ENCODE data around the gene LRRC8D. TPM values are rescaled to one million over a fixed set of nuclear protein-coding genes. Genes with fewer than 3 reads are reported as not detected.
A peak's percentile ranks its signal among the peaks of the same experiment; 100 is the strongest.

The LRRC8D gene
- total and polyA plus RNA-seq, 2 donors from 2014 or later, result 16.3 to 36.6 TPM

GRCh38 chr1:89890085-89890752 lies 69.4 kb downstream of the LRRC8D start:
- no peak for TF ChIP-seq CTCF (IDR thresholded peaks at IDR 0.05; ENCODE audit: borderline replicate concordance, extremely low read depth, insufficient read depth)
- no peaks in the 10 kb centered on the region for H3K9me3 ChIP-seq (ENCODE audit: control insufficient read depth in 2 of 3, insufficient read depth in 1 of 3, low read length in 3 of 3)
- H3K27me3 ChIP-seq (ENCODE audit: control insufficient read depth, insufficient read depth, low read length), result no peaks in the 10 kb centered on the region
- H3K9ac ChIP-seq (ENCODE audit: low read length in 3 of 3), result no peak overlapping the region
- DNase-seq, result no peak
- no peaks in the 10 kb centered on the region for H3K36me3 ChIP-seq (ENCODE audit: control insufficient read depth in 2 of 3, insufficient read depth in 3 of 3, low read length in 3 of 3)
- intact Hi-C loops (cut with DNase I), result no loop called here
- no peak overlapping the region for H3K4me3 ChIP-seq (ENCODE audit: low read length in 3 of 3)
- peaks cover 0 to 6% (median 0%) of the 10 kb centered on the region in 3 donors for H3K4me1 ChIP-seq (ENCODE audit: control insufficient read depth in 2 of 3, insufficient read depth in 2 of 3, low read depth in 1 of 3, low read length in 3 of 3)
- FAIRE-seq, result no peak
- H3K27ac ChIP-seq (ENCODE audit: low read depth in 2 of 2, low read length in 2 of 2), result no peak overlapping the region

- Histone ChIP-seq H3K27ac (ENCODE audit: low read depth in 2 of 2, low read length in 2 of 2) (no peak overlapping the region), H3K4me3 (ENCODE audit: low read length in 3 of 3) (no peak overlapping the region), H3K27me3 (ENCODE audit: control insufficient read depth, insufficient read depth, low read length) (no peaks in the 10 kb centered on the region), H3K36me3 (ENCODE audit: control insufficient read depth in 2 of 3, insufficient read depth in 3 of 3, low read length in 3 of 3) (no peaks in the 10 kb centered on the region), H3K9ac (ENCODE audit: low read length in 3 of 3) (no peak overlapping the region), H3K4me1 (ENCODE audit: control insufficient read depth in 2 of 3, insufficient read depth in 2 of 3, low read depth in 1 of 3, low read length in 3 of 3) (peaks cover 0 to 6% (median 0%) of the 10 kb centered on the region in 3 donors), H3K9me3 (ENCODE audit: control insufficient read depth in 2 of 3, insufficient read depth in 1 of 3, low read length in 3 of 3) (no peaks in the 10 kb centered on the region)
- FAIRE-seq, result no peak
- intact Hi-C loops (cut with DNase I), result no loop called here
- no peak for TF ChIP-seq CTCF (IDR thresholded peaks at IDR 0.05; ENCODE audit: borderline replicate concordance, extremely low read depth, insufficient read depth)
- DNase-seq, result no peak
These were observed 72.0 kb downstream of the LRRC8D start for GRCh38 chr1:89892816-89893215.

GRCh38 chr1:89894210-89895201 lies 73.7 kb downstream of the LRRC8D start:
- DNase-seq (peak in 2 of 5 donors; percentile 51 to 70), FAIRE-seq (no peak)
- H3K4me3 ChIP-seq (ENCODE audit: low read length in 3 of 3), result no peak overlapping the region
- peaks cover 0 to 6% (median 0%) of the 10 kb centered on the region in 3 donors for H3K4me1 ChIP-seq (ENCODE audit: control insufficient read depth in 2 of 3, insufficient read depth in 2 of 3, low read depth in 1 of 3, low read length in 3 of 3)
- no peak for TF ChIP-seq CTCF (IDR thresholded peaks at IDR 0.05; ENCODE audit: borderline replicate concordance, extremely low read depth, insufficient read depth)
- H3K9me3 ChIP-seq (ENCODE audit: control insufficient read depth in 2 of 3, insufficient read depth in 1 of 3, low read length in 3 of 3), result no peaks in the 10 kb centered on the region
- H3K27me3 ChIP-seq (ENCODE audit: control insufficient read depth, insufficient read depth, low read length), result no peaks in the 10 kb centered on the region
- no peak overlapping the region for H3K27ac ChIP-seq (ENCODE audit: low read depth in 2 of 2, low read length in 2 of 2)
- H3K36me3 ChIP-seq (ENCODE audit: control insufficient read depth in 2 of 3, insufficient read depth in 3 of 3, low read length in 3 of 3), result no peaks in the 10 kb centered on the region
- H3K9ac ChIP-seq (ENCODE audit: low read length in 3 of 3), result no peak overlapping the region
- intact Hi-C loops (cut with DNase I), result no loop called here

Measured in kidney (tissue), 14 donors.